GM18909 (cell line): Measurements from ENCODE around the gene JPH3.
"Not testable (repeated sequence)": the region's sequence is repeated elsewhere in the genome, so short reads cannot be mapped to it uniquely, and the experiment has no call there.

Experiments
- ATAC-seq: cut with Tn5 transposase; IDR thresholded peaks from one replicate; pipeline ENCODE4 v1.9.1; 2021; ENCODE audit warnings: mild to moderate bottlenecking; ENCODE audit not compliant: unreplicated experiment, poor library complexity

The JPH3 gene

DNA sequence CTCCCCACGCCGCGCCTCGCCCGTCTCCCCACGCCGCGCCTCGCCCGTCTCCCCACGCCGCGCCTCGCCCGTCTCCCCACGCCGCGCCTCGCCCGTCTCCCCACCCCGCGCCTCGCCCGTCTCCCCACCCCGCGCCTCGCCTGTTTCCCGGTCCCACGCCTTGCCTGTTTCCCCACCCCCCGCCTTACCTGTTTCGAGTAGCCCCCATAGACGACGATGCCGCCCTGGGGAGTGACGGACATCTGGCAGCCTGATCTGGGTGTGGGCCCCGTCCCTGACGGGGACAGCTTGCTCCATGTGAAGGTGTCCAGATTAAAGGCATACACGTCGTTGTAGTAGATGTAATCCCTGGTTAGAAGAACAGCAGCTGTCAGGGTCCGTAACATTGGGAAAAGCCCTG, 124.3 kb downstream of the JPH3 start:
- not testable (repeated sequence) for ATAC-seq

DNA sequence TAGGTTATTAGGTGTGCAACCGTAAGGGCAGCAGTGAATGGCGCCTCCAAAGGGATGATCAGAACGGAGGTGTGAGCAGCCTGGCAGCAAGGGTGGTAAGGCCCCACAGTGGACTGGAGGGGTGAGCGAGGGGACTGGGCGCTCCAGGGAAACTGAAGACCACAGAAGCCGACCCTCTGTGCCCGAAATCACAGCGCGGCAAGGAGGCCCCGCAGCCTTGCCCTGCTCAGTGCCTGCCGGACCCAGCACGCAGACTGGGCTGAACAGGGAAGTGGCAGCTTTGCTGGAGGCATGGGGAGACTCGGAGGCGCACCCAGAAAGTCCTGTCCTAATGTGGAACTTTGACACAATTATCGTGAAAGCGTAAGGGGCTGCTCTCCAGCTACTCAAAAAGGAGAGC, 125.0 kb downstream of the JPH3 start:
- ATAC-seq: no peak

DNA sequence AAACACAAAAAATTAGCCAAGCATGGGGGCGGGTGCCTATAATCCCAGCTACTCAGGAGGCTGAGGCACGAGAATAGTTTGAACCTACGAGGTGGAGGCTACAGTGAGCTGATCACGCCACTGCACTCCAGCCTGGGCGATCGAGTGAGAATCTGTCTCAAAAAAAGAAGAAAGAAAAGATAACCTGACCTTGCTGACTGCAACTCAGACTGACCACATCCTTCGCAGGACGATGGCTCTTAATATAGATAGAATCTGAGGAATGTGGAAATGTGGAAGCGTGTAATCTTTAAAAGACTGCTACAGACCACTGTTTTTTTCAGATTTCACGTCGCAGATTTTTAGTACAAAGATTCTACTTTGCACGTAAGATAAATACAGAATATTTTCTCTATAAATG, 125.7 kb downstream of the JPH3 start:
- no peak for ATAC-seq

DNA sequence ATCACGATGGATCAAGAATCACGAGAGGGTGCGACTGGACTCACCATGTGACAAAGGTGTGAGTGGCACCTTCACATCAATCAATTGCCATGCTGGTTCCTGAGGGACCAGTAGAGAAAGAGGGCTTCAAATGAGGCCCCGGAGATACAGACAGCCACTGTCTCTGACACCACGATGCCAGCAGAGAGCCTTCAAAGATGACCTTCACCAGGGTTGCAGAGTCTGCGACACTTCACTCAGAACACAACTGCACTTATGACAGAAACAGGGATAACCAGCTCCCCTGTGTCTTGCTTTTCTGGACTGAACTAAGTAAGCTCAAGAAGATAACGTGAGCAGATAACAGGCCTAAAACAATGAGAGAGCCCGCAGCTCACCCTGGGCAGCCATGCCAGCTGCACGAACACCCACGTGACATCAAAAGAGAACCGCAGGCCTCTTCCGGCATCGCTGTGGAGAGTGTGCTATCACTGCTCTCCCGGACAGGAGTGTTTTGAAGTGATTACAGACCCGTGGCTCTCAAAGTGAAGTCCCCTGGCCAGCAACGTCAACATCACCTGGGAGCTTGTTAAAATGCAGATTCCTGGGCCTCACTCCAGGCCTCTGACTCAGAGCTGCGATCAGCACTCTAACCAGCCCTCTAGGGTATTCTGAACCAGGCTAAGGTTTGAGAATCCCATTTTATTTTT, 127.1 kb downstream of the JPH3 start:
- no peak for ATAC-seq

DNA sequence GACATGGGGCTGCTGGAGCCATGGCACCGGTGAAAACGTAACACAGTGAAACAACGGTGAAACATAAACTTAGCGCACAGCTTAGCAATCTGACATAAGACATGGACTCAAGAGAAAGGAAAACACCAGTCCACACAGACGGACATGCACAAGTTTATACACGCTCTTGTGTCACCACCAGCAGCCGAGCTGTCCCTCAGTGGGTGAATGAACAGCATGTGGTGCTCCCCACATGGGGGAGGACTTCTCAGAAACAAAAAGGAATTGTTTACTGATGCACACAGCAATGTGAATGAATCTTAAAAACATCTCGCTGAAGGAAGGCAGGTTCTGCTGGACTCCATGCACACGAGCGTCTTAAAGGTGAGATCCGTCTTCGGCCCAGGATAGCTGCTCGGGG, 129.3 kb downstream of the JPH3 start:
- ATAC-seq: no peak

DNA sequence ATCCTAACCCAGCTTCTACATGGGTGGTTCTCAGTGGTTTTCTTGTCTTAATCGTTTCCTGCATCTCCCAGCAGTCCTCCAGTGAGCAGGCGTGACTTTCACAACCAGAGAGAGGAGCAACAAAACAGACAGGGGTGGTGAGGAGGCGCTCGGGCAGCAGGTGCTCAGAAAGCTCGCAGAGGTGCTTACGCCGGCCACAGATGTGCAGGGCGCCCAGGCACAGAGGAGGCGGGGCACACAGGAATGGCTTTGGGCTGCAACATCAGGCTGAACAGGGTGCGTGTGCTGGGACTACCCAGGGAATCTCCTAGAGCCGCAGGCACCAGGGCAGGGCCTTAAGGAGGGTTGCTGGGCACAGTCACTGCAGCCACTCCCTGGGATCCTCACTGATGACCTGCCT, 130.9 kb downstream of the JPH3 start:
- ATAC-seq: no peak

DNA sequence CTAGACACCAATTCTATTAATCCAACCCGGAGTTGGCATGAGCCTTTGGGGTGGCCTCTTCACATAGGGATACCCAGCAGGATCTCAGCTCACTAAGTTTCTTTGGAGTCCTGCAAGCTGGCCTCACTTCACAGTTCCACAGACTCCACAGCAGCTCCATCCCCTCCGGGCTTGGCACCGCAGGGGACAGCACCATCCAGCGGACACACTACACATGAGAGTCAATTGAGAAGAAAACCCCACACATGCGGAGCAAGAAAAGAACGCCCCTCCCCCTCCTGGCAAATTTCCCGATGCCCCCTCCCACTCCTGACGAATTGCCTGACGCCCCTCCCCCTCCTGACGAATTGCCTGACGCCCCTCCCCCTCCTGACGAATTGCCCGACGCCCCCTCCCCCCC, 132.3 kb downstream of the JPH3 start:
- no peak for ATAC-seq

DNA sequence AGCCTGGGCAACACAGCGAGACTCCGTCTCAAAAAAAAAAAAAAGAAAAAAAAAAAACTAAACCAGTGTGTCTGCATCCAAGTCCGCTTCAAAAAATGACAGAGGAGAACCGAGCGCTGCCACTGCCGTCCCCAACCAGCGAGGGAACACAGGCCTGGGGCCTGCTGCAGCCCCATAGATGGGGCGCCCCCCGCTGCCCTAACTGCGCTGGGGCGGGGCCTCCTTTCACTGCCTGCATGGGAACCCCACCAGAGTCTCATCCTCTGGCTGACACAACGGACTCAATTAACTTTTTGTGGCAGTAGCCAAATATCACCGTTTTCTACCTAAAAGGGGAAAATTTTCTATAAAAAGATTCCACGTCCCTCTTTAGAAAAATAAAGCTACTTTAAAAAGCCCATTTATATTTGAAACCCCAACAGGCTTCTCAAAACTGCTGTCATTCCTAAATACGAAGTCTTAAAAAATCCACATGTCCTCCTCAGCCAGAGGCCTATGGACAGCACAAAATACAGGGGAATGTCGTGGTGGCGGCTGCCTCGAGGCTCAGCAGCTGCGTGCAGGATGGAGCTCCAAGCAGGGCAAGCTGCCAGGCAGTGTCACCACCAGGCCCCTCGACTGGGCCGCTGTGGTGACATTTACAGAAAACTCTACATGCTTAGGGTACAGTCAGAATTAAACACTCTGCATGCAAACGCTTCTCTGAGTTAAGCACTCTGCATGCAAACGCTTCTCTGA, 133.1 kb downstream of the JPH3 start:
- no peak for ATAC-seq

DNA sequence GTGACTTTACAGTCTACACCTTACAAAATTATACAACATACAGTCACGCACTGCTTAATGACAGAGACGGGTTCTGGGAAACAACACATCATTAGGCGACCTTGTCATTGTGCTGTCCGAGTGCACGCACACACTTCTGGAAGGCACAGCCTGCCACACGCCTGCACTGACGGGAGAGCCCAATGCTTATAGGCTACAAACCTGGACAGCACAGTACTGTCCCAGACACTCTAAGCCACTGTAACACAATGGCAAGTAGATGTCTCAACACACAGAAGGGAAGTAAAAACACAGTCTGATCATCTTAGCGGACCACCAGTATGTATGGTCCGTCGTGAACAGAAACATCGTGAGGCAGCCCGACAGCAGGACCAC, 133.7 kb downstream of the JPH3 start:
- no peak for ATAC-seq

DNA sequence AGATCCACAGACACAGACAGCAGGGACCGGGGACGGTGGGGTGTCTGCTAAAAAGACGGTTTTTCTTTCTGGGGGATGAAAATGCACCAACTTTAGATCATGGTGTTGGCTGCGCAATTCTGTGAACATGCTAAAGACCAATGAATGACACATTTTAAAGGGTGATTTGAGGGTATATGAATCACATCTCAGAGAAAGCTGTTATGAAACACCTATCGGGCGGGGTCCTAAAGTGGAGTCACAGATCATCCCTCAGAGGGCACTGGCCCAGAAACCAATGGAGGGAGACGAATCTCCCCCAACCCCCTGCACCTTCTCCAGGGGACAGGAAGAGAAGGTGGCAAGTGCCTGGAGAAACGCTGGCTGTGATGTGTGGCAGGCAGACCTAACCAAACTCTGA, 137.5 kb downstream of the JPH3 start:
- no peak for ATAC-seq

DNA sequence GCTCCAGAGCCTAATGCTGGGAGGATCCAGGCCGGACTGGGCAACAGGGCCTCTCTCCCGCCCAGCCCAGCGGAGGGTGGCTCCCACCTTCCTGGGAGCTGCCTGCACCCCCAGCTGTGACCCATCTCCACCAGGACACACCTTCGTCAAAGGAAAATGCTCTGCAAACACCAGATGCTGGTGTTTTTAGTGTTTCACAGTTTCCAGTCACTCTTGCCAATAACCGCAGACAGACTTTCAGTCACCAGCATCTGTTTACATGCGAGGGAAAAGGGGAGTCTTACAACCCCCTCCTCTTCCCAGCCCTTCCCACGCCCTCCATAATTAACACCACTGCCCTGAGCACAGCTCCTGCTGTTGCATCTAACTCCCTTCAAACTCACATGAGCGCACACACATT, 138.1 kb downstream of the JPH3 start:
- no peak for ATAC-seq

DNA sequence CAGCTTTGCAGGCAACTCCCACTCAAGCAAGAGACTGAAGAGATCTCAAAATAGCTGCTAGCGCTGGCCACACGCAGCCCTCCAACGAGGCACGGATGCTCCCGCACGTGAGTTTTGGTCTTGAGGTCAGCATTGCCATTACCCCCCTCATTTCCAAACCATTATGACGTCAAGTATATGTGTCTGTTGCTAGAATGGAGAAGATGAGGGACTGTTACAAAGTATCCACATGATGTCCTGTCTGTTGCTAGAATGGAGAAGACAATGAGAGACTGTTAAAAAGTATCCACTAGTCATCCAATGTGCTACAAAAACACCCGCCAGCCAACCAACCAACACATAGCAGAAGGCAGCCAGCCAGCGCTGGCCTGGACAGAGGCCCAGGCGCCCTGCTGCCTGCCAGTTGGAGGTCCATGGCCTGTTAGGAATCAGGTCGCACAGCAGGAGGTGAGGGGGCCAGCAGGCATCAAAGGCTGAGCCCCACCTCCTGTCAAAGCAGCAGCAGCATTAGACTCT, 138.7 kb downstream of the JPH3 start:
- no peak for ATAC-seq

DNA sequence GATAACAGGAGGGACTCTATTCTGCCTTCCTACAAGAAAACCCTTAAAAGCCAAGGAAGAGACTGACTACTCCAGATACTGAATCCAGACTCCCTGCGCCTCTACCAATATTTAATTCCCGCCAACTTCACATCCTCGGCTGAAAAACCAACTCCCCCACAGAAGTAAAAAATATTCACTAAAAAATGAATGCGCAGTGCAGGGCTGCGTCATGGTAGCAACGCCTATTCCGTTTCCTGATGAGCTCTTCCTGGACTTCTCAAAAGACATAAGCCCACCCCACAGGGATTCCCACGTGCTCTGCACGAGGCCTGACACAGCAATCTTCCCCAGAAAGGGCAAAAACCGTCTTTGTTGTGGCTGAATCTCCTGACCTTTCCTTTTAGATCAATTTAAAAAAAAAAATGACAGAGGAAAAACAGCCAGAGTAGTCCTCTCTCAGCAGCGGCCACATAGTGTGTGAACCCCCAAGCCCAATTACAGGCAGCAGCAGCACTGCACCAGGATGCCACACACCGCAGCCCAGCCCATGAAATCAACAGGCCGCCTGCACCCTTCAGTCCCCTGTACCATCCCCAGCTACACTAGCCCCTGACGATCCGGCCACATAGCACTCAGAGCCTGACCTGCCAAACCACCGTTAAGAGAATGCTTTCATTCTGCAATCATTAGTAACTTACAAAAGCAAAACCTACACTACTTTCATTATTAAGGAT, 139.6 kb downstream of the JPH3 start:
- no peak for ATAC-seq

DNA sequence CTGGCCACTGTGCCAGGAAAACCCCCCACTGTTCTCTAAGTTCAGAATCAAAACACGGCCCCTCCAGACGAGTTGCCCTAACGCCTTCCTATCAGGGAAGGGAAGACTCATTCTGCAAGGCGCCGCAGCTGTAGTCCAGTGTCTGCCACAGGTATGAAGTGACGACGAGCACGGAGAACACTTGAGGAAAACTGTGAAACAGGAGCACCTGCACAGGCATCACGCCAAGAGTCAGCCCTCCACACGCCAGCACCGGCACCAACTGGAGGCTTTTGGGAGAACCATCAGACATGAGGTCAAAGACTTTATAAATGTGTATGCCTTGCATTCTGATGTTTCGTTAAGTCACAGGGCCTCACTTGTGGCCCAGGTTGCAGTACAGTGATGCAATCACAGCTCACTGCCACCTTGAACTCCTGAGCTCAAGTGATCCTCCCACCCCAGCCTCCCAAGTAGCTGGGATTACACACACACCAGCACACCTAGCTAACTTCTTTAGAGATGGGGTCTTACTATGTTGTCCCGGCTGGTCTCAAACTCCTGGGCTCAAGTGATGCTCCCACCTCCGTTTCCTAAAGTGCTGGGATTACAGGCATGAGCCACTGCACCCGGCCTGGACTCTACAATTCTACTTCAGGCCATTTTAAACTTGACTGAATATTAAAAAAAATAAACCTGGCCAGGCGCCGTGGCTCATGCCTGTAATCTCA, 140.6 kb downstream of the JPH3 start:
- no peak for ATAC-seq

DNA sequence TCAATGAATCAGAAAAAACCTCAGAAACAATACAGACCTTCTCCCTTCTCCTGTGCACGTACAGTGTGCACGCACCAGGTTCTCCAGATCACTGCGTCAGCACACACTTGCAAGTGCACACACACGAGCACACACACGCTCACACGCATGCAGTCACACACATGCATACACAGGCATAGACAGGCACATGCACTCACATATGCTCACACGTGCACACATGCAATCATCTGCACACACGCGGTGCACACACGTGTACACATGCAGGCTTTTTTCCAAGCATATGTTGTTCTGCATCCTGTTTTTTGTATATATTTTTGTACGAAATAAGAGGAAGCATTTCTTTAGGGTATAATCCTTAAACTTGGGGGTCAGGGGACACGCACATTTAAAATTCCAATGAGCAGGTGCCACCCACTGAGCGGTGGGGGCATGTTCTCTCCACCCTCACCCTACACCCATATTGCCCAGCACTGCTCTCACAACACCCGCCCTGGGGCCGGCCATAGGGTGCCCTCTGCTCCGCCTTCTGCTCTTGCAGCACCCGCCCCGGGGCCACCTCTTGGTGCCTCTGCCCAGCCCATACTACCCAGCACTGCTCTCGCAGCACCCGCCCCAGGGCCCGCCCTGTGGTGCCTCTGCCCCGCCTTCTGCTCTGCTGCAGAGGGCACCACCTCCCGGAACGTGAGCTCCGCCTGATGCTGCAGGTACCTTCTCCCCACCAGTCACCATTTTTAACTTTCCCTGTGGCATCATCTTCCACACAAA, 142.6 kb downstream of the JPH3 start:
- ATAC-seq: no peak

DNA sequence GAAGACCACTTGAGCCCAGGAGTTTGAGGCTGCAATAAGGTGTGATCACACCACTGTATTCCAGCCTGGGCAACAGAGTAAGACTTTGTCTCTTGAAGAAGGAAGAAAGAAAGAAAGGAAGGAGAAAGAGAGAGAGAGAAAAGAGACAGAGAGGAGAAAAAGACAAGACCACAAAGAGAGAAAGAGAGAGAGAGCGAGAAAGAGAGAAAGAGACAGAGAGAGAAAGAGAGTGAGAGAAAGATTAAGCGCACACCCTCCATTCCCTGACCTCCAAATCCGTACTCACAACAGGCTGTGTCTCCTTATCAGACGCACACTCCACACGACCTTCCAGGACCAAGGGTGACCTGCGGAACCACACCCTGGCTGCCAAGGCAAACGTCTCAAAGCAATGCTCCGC, 143.9 kb downstream of the JPH3 start:
- no peak for ATAC-seq
